WTC11 (cell line): ENCODE measurements around the gene NTNG2.

Source experiments
- MYBL2 ChIP-seq: sonication (generic); formaldehyde crosslinking; IDR thresholded peaks from 2 replicates; pipeline ENCODE4 v1.8.1; 2023; ENCODE audit warnings: mild to moderate bottlenecking, moderate library complexity, missing genetic modification reagents
- TEAD4 ChIP-seq: sonication (generic); formaldehyde crosslinking; IDR thresholded peaks from 2 replicates; pipeline ENCODE4 v1.8.0; 2022; ENCODE audit warnings: mild to moderate bottlenecking, missing genetic modification reagents
- ZNF423 ChIP-seq: fragments of 250-450 bp; sonication (Bioruptor Pico); IDR thresholded peaks from 2 replicates; pipeline ENCODE4 v2.1.2; 2022; ENCODE audit warnings: mild to moderate bottlenecking, moderate library complexity
- TF ChIP-seq, protein P1 (sequence below): fragments of 200-600 bp; IDR thresholded peaks from 2 replicates; pipeline ENCODE4 v1.8.0; 2022; ENCODE audit warnings: antibody characterized with exemption
- TF ChIP-seq, protein P2 (sequence below): sonication (generic); formaldehyde crosslinking; IDR thresholded peaks from 2 replicates; pipeline ENCODE4 v1.8.1; 2023; ENCODE audit warnings: mild to moderate bottlenecking, missing genetic modification reagents

DNA sequence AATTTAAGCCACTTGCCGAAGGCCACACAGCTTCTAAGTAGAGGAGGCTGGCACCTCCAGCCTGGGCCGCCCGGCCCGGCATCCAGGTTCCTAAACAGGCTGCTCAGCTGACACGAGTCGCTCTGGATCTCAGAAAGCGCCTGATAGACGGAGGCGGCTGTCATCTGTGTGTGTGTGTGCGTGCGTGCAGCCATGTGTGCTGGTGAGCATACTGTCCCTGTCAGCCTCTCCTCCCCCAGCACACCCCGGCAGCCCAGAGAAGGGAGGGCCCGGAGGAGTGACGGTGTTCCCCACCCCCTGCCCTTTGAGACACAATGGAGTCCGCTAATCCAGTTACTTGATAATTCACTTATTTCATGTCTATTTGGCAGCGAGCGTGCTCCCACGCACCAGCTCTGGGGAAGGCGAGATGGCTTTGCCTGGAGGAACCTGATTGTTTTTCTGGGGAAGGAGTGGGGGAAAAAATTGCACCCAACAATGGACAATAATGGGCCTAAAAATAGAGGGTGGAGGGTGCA is 20.0 kb downstream of the NTNG2 start:
- no peak for TF ChIP-seq TEAD4 (CRISPR knock-in tag)
- TF ChIP-seq, protein P1, sequence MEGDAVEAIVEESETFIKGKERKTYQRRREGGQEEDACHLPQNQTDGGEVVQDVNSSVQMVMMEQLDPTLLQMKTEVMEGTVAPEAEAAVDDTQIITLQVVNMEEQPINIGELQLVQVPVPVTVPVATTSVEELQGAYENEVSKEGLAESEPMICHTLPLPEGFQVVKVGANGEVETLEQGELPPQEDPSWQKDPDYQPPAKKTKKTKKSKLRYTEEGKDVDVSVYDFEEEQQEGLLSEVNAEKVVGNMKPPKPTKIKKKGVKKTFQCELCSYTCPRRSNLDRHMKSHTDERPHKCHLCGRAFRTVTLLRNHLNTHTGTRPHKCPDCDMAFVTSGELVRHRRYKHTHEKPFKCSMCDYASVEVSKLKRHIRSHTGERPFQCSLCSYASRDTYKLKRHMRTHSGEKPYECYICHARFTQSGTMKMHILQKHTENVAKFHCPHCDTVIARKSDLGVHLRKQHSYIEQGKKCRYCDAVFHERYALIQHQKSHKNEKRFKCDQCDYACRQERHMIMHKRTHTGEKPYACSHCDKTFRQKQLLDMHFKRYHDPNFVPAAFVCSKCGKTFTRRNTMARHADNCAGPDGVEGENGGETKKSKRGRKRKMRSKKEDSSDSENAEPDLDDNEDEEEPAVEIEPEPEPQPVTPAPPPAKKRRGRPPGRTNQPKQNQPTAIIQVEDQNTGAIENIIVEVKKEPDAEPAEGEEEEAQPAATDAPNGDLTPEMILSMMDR = no peak
- TF ChIP-seq, protein P2, sequence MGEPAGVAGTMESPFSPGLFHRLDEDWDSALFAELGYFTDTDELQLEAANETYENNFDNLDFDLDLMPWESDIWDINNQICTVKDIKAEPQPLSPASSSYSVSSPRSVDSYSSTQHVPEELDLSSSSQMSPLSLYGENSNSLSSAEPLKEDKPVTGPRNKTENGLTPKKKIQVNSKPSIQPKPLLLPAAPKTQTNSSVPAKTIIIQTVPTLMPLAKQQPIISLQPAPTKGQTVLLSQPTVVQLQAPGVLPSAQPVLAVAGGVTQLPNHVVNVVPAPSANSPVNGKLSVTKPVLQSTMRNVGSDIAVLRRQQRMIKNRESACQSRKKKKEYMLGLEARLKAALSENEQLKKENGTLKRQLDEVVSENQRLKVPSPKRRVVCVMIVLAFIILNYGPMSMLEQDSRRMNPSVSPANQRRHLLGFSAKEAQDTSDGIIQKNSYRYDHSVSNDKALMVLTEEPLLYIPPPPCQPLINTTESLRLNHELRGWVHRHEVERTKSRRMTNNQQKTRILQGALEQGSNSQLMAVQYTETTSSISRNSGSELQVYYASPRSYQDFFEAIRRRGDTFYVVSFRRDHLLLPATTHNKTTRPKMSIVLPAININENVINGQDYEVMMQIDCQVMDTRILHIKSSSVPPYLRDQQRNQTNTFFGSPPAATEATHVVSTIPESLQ = no peak
- no peak for TF ChIP-seq MYBL2 (CRISPR knock-in tag)
- TF ChIP-seq ZNF423 = no peak
